Measurements from ENCODE around the gene PEAR1.

PEAR1 gene

DNA sequence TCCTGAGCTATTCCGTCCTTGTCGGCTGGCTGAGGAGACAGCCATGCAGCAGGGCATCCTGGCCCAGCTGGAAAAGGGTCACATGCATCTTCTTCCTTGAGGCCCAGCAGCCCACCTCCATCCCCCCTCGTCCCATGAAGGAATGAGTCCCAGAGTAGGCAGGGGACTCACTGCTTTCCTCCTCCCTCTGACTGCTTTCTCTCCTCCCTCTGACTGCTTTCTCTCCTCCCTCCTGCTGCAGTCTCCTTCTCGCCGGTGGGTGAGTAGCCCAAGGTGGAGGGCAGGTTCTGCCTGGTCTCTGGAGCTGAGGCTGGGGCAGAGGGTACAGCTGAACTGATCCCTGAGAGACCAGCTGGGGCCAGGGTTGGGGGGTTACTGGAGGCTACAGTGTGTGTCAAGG lies 19.4 kb upstream of the PEAR1 start:
- TF ChIP-seq EGR1 (IDR thresholded peaks at IDR 0.05), result no peak
- TF ChIP-seq USF1 (IDR thresholded peaks at IDR 0.05), result no peak
- TF ChIP-seq REST (IDR thresholded peaks at IDR 0.05; ENCODE audit: low read depth), result no peak
- no peak for TF ChIP-seq CREB1 (IDR thresholded peaks at IDR 0.05; ENCODE audit: low read depth)
- no peak for TF ChIP-seq CEBPB (IDR thresholded peaks at IDR 0.05)
- no peak for TF ChIP-seq YY1 (IDR thresholded peaks at IDR 0.05; ENCODE audit: low read depth)
- TF ChIP-seq, protein P1, sequence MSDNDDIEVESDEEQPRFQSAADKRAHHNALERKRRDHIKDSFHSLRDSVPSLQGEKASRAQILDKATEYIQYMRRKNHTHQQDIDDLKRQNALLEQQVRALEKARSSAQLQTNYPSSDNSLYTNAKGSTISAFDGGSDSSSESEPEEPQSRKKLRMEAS (IDR thresholded peaks at IDR 0.05), result no peak

DNA sequence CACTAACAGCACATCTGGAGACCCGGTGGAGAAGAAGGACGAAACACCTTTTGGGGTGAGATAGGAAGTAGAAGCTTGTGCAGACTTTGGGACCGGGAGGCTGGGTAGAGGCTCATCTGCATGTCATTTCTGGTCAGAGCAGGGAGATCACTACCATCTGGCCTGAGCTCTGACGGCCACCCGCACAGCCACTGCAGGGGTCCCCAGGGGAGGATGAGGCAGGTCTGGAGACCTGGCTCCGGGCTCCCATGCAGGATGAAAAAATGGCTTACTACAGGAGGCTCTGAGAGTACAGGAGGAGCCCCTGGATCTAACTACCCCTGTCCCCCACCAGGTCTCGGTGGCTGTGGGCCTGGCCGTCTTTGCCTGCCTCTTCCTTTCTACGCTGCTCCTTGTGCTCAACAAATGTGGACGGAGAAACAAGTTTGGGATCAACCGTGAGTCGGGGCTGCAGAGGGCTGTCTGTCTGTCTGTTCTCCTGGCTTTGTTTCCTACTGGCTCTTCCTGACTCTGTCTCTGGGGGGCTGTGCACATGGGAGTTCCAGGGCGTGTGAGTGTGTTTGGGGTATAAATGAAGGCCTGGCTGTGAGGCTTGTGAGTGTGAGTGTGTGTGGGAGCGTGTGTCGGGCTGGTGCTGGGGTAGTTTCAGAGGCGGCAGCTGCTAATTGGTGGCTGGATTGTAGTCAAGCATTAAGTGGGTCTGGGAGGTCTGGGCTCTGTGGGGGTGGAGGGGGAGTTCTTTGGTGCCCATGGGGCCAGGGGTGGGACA lies 18.8 kb upstream of the PEAR1 start:
- TF ChIP-seq CEBPB (IDR thresholded peaks at IDR 0.05) (no peak), FOXM1 (IDR thresholded peaks at IDR 0.05; ENCODE audit: borderline replicate concordance, low read depth) (no peak), NFIC (IDR thresholded peaks at IDR 0.05) (no peak), CREB1 (IDR thresholded peaks at IDR 0.05; ENCODE audit: low read depth) (no peak), ZBTB7A (IDR thresholded peaks at IDR 0.05; ENCODE audit: low read depth) (no peak), EGR1 (IDR thresholded peaks at IDR 0.05) (no peak), TEAD4 (IDR thresholded peaks at IDR 0.05) (no peak), YY1 (IDR thresholded peaks at IDR 0.05; ENCODE audit: low read depth) (no peak), TAF1 (IDR thresholded peaks at IDR 0.05; ENCODE audit: low read depth) (no peak), EP300 (IDR thresholded peaks at IDR 0.05; ENCODE audit: borderline replicate concordance) (no peak), USF1 (IDR thresholded peaks at IDR 0.05) (no peak)
- TF ChIP-seq, protein P1 (IDR thresholded peaks at IDR 0.05), result no peak

- no peak for TF ChIP-seq TAF1 (IDR thresholded peaks at IDR 0.05; ENCODE audit: low read depth)
- no peak for TF ChIP-seq USF1 (IDR thresholded peaks at IDR 0.05)
- TF ChIP-seq FOXM1 (IDR thresholded peaks at IDR 0.05; ENCODE audit: borderline replicate concordance, low read depth), result no peak
- no peak for TF ChIP-seq EGR1 (IDR thresholded peaks at IDR 0.05)
- TF ChIP-seq, protein P1 (IDR thresholded peaks at IDR 0.05), result no peak
- TF ChIP-seq EP300 (IDR thresholded peaks at IDR 0.05; ENCODE audit: borderline replicate concordance), result no peak
- no peak for TF ChIP-seq NFIC (IDR thresholded peaks at IDR 0.05)
- no peak for TF ChIP-seq TEAD4 (IDR thresholded peaks at IDR 0.05)
- no peak for TF ChIP-seq CREB1 (IDR thresholded peaks at IDR 0.05; ENCODE audit: low read depth)
- TF ChIP-seq CEBPB (IDR thresholded peaks at IDR 0.05), result no peak
- no peak for TF ChIP-seq TCF12 (IDR thresholded peaks at IDR 0.05; ENCODE audit: low read depth)
- TF ChIP-seq RAD21 (IDR thresholded peaks at IDR 0.05; ENCODE audit: low read depth), result no peak
- TF ChIP-seq YY1 (IDR thresholded peaks at IDR 0.05; ENCODE audit: low read depth), result no peak
These were observed 18.2 kb upstream of the PEAR1 start for GRCh38 chr1:156875341-156875615.

DNA sequence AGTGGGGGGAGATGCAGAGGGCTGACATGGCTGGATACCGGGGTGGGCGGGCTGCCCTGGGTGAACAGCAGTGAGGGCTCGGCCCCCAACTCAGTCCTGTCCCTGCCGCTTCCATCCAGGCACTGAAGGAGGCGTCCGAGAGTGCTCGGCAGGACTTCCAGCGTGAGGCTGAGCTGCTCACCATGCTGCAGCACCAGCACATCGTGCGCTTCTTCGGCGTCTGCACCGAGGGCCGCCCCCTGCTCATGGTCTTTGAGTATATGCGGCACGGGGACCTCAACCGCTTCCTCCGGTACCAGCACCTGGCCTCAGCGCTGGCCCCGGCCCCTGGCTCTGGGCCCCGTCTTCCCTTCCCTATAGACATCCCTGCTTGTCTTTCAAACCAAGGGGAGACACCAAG lies 17.2 kb upstream of the PEAR1 start:
- no peak for TF ChIP-seq TAF1 (IDR thresholded peaks at IDR 0.05; ENCODE audit: low read depth)
- TF ChIP-seq, protein P1 (IDR thresholded peaks at IDR 0.05), result no peak
- no peak for TF ChIP-seq CEBPB (IDR thresholded peaks at IDR 0.05)
- no peak for TF ChIP-seq TEAD4 (IDR thresholded peaks at IDR 0.05)
- TF ChIP-seq FOXM1 (IDR thresholded peaks at IDR 0.05; ENCODE audit: borderline replicate concordance, low read depth), result no peak
- TF ChIP-seq USF1 (IDR thresholded peaks at IDR 0.05), result no peak
- TF ChIP-seq TCF12 (IDR thresholded peaks at IDR 0.05; ENCODE audit: low read depth), result no peak
- TF ChIP-seq REST (IDR thresholded peaks at IDR 0.05; ENCODE audit: low read depth), result no peak
- TF ChIP-seq NFIC (IDR thresholded peaks at IDR 0.05), result no peak
- no peak for TF ChIP-seq ZBTB7A (IDR thresholded peaks at IDR 0.05; ENCODE audit: low read depth)
- no peak for TF ChIP-seq RAD21 (IDR thresholded peaks at IDR 0.05; ENCODE audit: low read depth)
- no peak for TF ChIP-seq EGR1 (IDR thresholded peaks at IDR 0.05)
- no peak for TF ChIP-seq YY1 (IDR thresholded peaks at IDR 0.05; ENCODE audit: low read depth)
